RWPE2 (cell line): ENCODE measurements around the gene ATF6B.

ENCODE experiments used
- ATAC-seq: fragments of 200-7000 bp; cut with Tn5 transposase; 3 replicates; pipeline ENCODE4 v1.9.1; 2021; ENCODE audit warnings: low read depth
- DNase-seq: peaks from one replicate; pipeline ENCODE4 v3.0.0-alpha.2; 2020; ENCODE audit warnings: low spot score
- H3K27ac ChIP-seq: fragments of 450-650 bp; 2 replicates; pipeline ENCODE4 v1.5.1; 2017; ENCODE audit warnings: mild to moderate bottlenecking; ENCODE audit not compliant: poor library complexity, severe bottlenecking
- H3K27me3 ChIP-seq: fragments of 250-450 bp; sonication (Bioruptor Pico); 2 replicates; pipeline ENCODE4 v1.5.1; 2021; ENCODE audit warnings: mild to moderate bottlenecking, moderate library complexity; ENCODE audit not compliant: insufficient read depth, poor library complexity, severe bottlenecking
- H3K36me3 ChIP-seq: fragments of 250-450 bp; sonication (Bioruptor Pico); 2 replicates; pipeline ENCODE4 v1.5.1; 2020; ENCODE audit warnings: low read depth, mild to moderate bottlenecking, moderate library complexity
- H3K4me1 ChIP-seq: fragments of 250-450 bp; sonication (Bioruptor Pico); 2 replicates; pipeline ENCODE4 v1.5.1; 2021; ENCODE audit warnings: mild to moderate bottlenecking, moderate library complexity; ENCODE audit not compliant: insufficient read depth, poor library complexity, severe bottlenecking
- H3K4me3 ChIP-seq: fragments of 250-450 bp; sonication (Bioruptor Pico); 2 replicates; pipeline ENCODE4 v1.5.1; 2021; ENCODE audit warnings: mild to moderate bottlenecking, moderate library complexity; ENCODE audit not compliant: severe bottlenecking
- H3K9me3 ChIP-seq: fragments of 250-450 bp; sonication (Bioruptor Pico); 2 replicates; pipeline ENCODE4 v1.5.1; 2021; ENCODE audit warnings: mild to moderate bottlenecking, moderate library complexity; ENCODE audit not compliant: severe bottlenecking
- TF ChIP-seq, protein P1 (sequence below): fragments of 450-650 bp; IDR thresholded peaks from one replicate; pipeline ENCODE4 v1.5.1; 2017; ENCODE audit warnings: mild to moderate bottlenecking, moderate library complexity; ENCODE audit not compliant: poor library complexity, severe bottlenecking

Gene ATF6B

DNA sequence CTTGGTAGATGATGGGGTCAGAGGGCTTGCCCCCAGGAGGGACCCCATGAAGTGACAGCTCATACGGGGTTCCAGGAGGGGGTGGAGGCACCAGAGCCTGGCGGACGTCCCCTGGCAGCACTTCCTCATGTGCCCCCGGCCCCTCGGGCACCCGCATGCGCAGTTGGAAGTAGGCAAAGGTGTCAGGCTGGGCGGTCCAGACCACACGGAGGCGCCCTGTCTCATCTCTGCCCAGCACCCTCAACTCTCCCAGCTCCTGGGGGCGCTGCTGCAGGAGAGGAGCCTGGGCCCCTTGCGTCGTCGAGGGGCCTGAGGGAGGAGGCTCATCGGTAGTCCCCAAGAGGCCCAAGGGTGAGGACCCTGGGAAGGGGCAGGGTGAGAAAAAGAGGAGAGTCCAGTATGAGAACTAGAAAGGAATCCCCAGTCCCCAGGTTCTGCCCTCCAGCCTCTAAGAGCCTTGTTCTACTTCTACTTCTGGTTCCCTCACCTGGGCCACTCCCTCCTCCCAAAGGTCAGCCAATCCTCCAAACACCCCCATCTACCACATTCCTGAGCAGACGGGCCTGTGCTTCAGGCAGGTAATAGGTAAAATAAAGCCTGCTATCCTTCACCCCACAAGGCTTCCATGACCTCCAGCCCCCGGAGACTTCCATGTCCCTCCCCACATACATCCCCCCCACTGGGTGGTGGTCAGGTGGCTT, 42.1 kb downstream of the ATF6B start:
- DNase-seq = no peak
- TF ChIP-seq, protein P1, sequence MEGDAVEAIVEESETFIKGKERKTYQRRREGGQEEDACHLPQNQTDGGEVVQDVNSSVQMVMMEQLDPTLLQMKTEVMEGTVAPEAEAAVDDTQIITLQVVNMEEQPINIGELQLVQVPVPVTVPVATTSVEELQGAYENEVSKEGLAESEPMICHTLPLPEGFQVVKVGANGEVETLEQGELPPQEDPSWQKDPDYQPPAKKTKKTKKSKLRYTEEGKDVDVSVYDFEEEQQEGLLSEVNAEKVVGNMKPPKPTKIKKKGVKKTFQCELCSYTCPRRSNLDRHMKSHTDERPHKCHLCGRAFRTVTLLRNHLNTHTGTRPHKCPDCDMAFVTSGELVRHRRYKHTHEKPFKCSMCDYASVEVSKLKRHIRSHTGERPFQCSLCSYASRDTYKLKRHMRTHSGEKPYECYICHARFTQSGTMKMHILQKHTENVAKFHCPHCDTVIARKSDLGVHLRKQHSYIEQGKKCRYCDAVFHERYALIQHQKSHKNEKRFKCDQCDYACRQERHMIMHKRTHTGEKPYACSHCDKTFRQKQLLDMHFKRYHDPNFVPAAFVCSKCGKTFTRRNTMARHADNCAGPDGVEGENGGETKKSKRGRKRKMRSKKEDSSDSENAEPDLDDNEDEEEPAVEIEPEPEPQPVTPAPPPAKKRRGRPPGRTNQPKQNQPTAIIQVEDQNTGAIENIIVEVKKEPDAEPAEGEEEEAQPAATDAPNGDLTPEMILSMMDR = no peak
- Histone ChIP-seq H3K36me3 (no peaks in the 10 kb centered on the region), H3K27ac (no peak overlapping the region), H3K27me3 (no peaks in the 10 kb centered on the region), H3K9me3 (no peaks in the 10 kb centered on the region), H3K4me3 (no peak overlapping the region), H3K4me1 (peaks cover 40% of the 10 kb centered on the region)
- ATAC-seq = no peak

DNA sequence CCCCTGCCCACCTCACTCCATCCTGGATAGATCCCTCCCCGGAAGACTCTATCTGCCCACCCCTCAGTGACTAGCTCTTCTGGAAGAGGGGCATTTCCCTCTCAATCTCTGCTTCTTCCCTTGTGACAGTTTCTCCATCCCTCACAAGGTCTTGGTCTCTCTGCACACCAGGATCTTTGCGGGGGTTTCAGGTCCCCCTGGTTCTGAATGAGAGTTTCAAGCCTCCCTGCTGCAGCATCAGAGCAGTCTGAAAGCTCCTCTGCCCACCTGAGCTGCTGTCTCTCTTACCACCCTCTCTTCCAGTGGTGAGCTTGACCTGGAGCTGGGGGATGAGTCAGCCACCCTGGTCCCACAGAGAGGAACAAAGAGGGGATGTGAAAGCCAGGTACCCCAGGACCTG, 43.3 kb downstream of the ATF6B start:
- Histone ChIP-seq H3K4me1 (peaks cover 45% of the 10 kb centered on the region), H3K27me3 (no peaks in the 10 kb centered on the region), H3K4me3 (no peak overlapping the region), H3K9me3 (no peaks in the 10 kb centered on the region), H3K27ac (no peak overlapping the region), H3K36me3 (no peaks in the 10 kb centered on the region)
- TF ChIP-seq, protein P1 = no peak
- ATAC-seq (no peak), DNase-seq (no peak)

- H3K4me3 ChIP-seq = no peak overlapping the region
- ATAC-seq = no peak
- H3K27ac ChIP-seq = peak overlapping the region; percentile 68
- no peak for DNase-seq
- H3K9me3 ChIP-seq = no peaks in the 10 kb centered on the region
- TF ChIP-seq, protein P1 = no peak
- peaks cover 51% of the 10 kb centered on the region for H3K4me1 ChIP-seq
- H3K36me3 ChIP-seq = no peaks in the 10 kb centered on the region
- no peaks in the 10 kb centered on the region for H3K27me3 ChIP-seq
Measured at GRCh38 chr6:32083812-32084768, 44.0 kb downstream of the ATF6B start.

- H3K9me3 ChIP-seq = no peaks in the 10 kb centered on the region
- H3K36me3 ChIP-seq = no peaks in the 10 kb centered on the region
- DNase-seq (peak; percentile 86), ATAC-seq (peak; percentile 85)
- H3K4me1 ChIP-seq = peaks cover 51% of the 10 kb centered on the region
- TF ChIP-seq, protein P1 = no peak
- H3K4me3 ChIP-seq = no peak overlapping the region
- no peaks in the 10 kb centered on the region for H3K27me3 ChIP-seq
- peak overlapping the region; percentile 68 for H3K27ac ChIP-seq
Measured at GRCh38 chr6:32082935-32083334, 45.1 kb downstream of the ATF6B start.
